WTC11 (cell line): ENCODE data around the gene UFSP2. TPM values are rescaled to one million over a fixed set of nuclear protein-coding genes. Genes with fewer than 3 reads are reported as not detected.

Experiments used
- ATAC-seq: fragments of 200-7000 bp; cut with Tn5 transposase; 2 replicates; pipeline ENCODE4 v1.10.0; 2021; ENCODE audit warnings: mild to moderate bottlenecking, moderate library complexity
- CTCF ChIA-PET: fragments of 300-600 bp; sonication (Branson Sonifier 250); formaldehyde crosslinking; loops from one replicate; lab custom pipeline; 2021; ENCODE audit warnings: antibody characterized with exemption; lab: Charles Lee
- POLR2A ChIA-PET: fragments of 350-600 bp; sonication (Branson Sonifier 250); formaldehyde crosslinking; loops from one replicate; lab custom pipeline; 2021; ENCODE audit warnings: antibody characterized with exemption; lab: Charles Lee
- DNase-seq: peaks from one replicate; pipeline ENCODE4 v3.0.0; 2021; ENCODE audit warnings: low spot score
- H3K27ac Mint-ChIP-seq: 2 replicates; pipeline ENCODE4 v1.8.0; 2021; ENCODE audit warnings: mixed read lengths
- H3K27me3 Mint-ChIP-seq: 2 replicates; pipeline ENCODE4 v1.8.0; 2021; ENCODE audit warnings: low read depth, mild to moderate bottlenecking, moderate library complexity, mixed read lengths
- H3K36me3 Mint-ChIP-seq: 2 replicates; pipeline ENCODE4 v1.8.0; 2021; ENCODE audit warnings: mixed read lengths
- H3K4me1 Mint-ChIP-seq: 2 replicates; pipeline ENCODE4 v1.8.0; 2022; ENCODE audit warnings: mixed read lengths
- H3K4me3 Mint-ChIP-seq: 2 replicates; pipeline ENCODE4 v1.8.0; 2021; ENCODE audit warnings: mild to moderate bottlenecking, moderate library complexity, mixed read lengths
- H3K9me3 Mint-ChIP-seq: 2 replicates; pipeline ENCODE4 v1.8.0; 2021; ENCODE audit warnings: mixed read lengths
- ATF1 ChIP-seq: sonication (generic); formaldehyde crosslinking; IDR thresholded peaks from 2 replicates; pipeline ENCODE4 v1.8.1; 2023; ENCODE audit warnings: mild to moderate bottlenecking, moderate library complexity, missing genetic modification reagents
- CBFB ChIP-seq: sonication (generic); formaldehyde crosslinking; IDR thresholded peaks from 2 replicates; pipeline ENCODE4 v1.8.1; 2022; ENCODE audit warnings: mild to moderate bottlenecking, low read depth, missing genetic modification reagents
- ESRRA ChIP-seq: sonication (generic); formaldehyde crosslinking; IDR thresholded peaks from 2 replicates; pipeline ENCODE4 v1.8.1; 2022; ENCODE audit warnings: mild to moderate bottlenecking, missing genetic modification reagents, borderline replicate concordance
- FOXK1 ChIP-seq: sonication (generic); formaldehyde crosslinking; IDR thresholded peaks from 2 replicates; pipeline ENCODE4 v1.8.0; 2022; ENCODE audit warnings: mild to moderate bottlenecking, moderate library complexity, missing genetic modification reagents
- GRHL2 ChIP-seq: fragments of 250-450 bp; sonication (Bioruptor Pico); IDR thresholded peaks from 2 replicates; pipeline ENCODE4 v1.8.0; 2022; ENCODE audit warnings: mild to moderate bottlenecking, moderate library complexity; ENCODE audit not compliant: insufficient replicate concordance, severe bottlenecking
- GTF2I ChIP-seq: fragments of 250-450 bp; sonication (Bioruptor Pico); conservative IDR thresholded peaks from 2 replicates; pipeline ENCODE4 v1.4.0; 2021; ENCODE audit warnings: mild to moderate bottlenecking
- HMGA2 ChIP-seq: fragments of 250-450 bp; sonication (Bioruptor Pico); IDR thresholded peaks from 2 replicates; pipeline ENCODE4 v1.4.0; 2021; ENCODE audit warnings: mild to moderate bottlenecking, moderate library complexity
- MXD4 ChIP-seq: fragments of 250-450 bp; sonication (Bioruptor Pico); IDR thresholded peaks from 2 replicates; pipeline ENCODE4 v1.8.0; 2021; ENCODE audit warnings: mild to moderate bottlenecking, moderate library complexity, borderline replicate concordance
- NFE2L1 ChIP-seq: sonication (generic); formaldehyde crosslinking; IDR thresholded peaks from 2 replicates; pipeline ENCODE4 v1.8.1; 2023; ENCODE audit warnings: missing genetic modification reagents
- RELA ChIP-seq: sonication (generic); formaldehyde crosslinking; IDR thresholded peaks from 2 replicates; pipeline ENCODE4 v1.8.1; 2022; ENCODE audit warnings: missing genetic modification reagents, mild to moderate bottlenecking, borderline replicate concordance
- RORB ChIP-seq: fragments of 250-450 bp; sonication (Bioruptor Pico); IDR thresholded peaks from 2 replicates; pipeline ENCODE4 v1.9.0; 2021; ENCODE audit warnings: mild to moderate bottlenecking
- SMAD4 ChIP-seq: sonication (generic); formaldehyde crosslinking; IDR thresholded peaks from 2 replicates; pipeline ENCODE4 v1.8.0; 2022; ENCODE audit warnings: mild to moderate bottlenecking, missing genetic modification reagents
- SP1 ChIP-seq: sonication (generic); formaldehyde crosslinking; conservative IDR thresholded peaks from 2 replicates; pipeline ENCODE4 v1.8.1; 2022; ENCODE audit warnings: missing genetic modification reagents
- TEAD1 ChIP-seq: sonication (generic); formaldehyde crosslinking; IDR thresholded peaks from 2 replicates; pipeline ENCODE4 v1.8.0; 2022; ENCODE audit warnings: mild to moderate bottlenecking, missing genetic modification reagents
- ZNF232 ChIP-seq: sonication (generic); formaldehyde crosslinking; IDR thresholded peaks from 2 replicates; pipeline ENCODE4 v1.8.0; 2022; ENCODE audit warnings: mild to moderate bottlenecking, missing genetic modification reagents
- ZNF263 ChIP-seq: sonication (generic); formaldehyde crosslinking; IDR thresholded peaks from 2 replicates; pipeline ENCODE4 v1.8.1; 2022; ENCODE audit warnings: low read depth, mild to moderate bottlenecking, moderate library complexity, missing genetic modification reagents
- ZNF396 ChIP-seq: fragments of 250-450 bp; sonication (Bioruptor Pico); IDR thresholded peaks from 2 replicates; pipeline ENCODE4 v1.8.0; 2021; ENCODE audit warnings: mild to moderate bottlenecking, moderate library complexity, borderline replicate concordance
- total RNA-seq: library from RNA; stranded (reverse); gene quantifications from 3 replicates; pipeline ENCODE4 v1.2.3, GENCODE V29; 2021
- TF ChIP-seq, protein P1 (sequence below): sonication (generic); formaldehyde crosslinking; IDR thresholded peaks from 2 replicates; pipeline ENCODE4 v1.8.0; 2023; ENCODE audit warnings: missing genetic modification reagents
- TF ChIP-seq, protein P2 (sequence below): sonication (generic); formaldehyde crosslinking; conservative IDR thresholded peaks from 2 replicates; pipeline ENCODE4 v1.8.1; 2022; ENCODE audit warnings: mild to moderate bottlenecking, missing genetic modification reagents
- TF ChIP-seq, protein P3 (sequence below): sonication (generic); formaldehyde crosslinking; IDR thresholded peaks from 2 replicates; pipeline ENCODE4 v1.8.1; 2023; ENCODE audit warnings: mild to moderate bottlenecking, moderate library complexity, missing genetic modification reagents
- TF ChIP-seq, protein P4 (sequence below): sonication (generic); formaldehyde crosslinking; IDR thresholded peaks from 2 replicates; pipeline ENCODE4 v1.8.1; 2022; ENCODE audit warnings: mild to moderate bottlenecking, missing genetic modification reagents, moderate library complexity, borderline replicate concordance
- TF ChIP-seq, protein P5 (sequence below): fragments of 250-450 bp; sonication (Bioruptor Pico); IDR thresholded peaks from 2 replicates; pipeline ENCODE4 v1.9.0; 2021; ENCODE audit warnings: mild to moderate bottlenecking
- TF ChIP-seq, protein P6 (sequence below): sonication (generic); formaldehyde crosslinking; IDR thresholded peaks from 2 replicates; pipeline ENCODE4 v1.8.0; 2023; ENCODE audit warnings: missing genetic modification reagents, mild to moderate bottlenecking, borderline replicate concordance

Gene UFSP2
- total RNA-seq, 1 experiment from 2014 or later = 30.8 TPM

DNA sequence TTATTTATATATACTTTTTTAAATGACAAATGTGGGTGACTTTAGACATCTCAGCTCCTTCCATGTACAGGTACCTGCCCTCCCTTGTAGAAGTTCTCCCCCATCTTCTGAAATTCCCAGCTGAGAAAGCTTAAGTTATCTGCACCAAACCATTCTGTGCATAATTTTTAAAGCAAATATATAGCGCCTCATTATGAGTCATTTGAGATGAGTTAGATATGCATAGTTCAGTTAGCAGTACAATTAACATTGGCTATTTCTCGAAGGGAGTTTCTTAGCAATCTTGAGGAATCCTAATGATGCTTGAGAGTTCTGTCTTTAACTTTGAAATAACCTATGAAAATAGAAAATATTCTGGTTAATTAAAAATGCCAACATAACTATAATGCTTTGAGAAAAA is 19.4 kb upstream of the UFSP2 start:
- no peak overlapping the region for H3K27ac Mint-ChIP-seq
- no peaks in the 10 kb centered on the region for H3K9me3 Mint-ChIP-seq
- ATAC-seq = no peak
- ChIA-PET POLR2A (no interaction called here), CTCF (no interaction called here)
- no peak overlapping the region for H3K4me3 Mint-ChIP-seq
- no peak for TF ChIP-seq ZNF232 (CRISPR knock-in tag)
- no peak for TF ChIP-seq GTF2I (CRISPR knock-in tag)
- TF ChIP-seq FOXK1 = no peak
- TF ChIP-seq ESRRA (CRISPR knock-in tag) = no peak
- TF ChIP-seq, protein P1, sequence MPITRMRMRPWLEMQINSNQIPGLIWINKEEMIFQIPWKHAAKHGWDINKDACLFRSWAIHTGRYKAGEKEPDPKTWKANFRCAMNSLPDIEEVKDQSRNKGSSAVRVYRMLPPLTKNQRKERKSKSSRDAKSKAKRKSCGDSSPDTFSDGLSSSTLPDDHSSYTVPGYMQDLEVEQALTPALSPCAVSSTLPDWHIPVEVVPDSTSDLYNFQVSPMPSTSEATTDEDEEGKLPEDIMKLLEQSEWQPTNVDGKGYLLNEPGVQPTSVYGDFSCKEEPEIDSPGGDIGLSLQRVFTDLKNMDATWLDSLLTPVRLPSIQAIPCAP (CRISPR knock-in tag) = no peak
- no peak for DNase-seq
- no peaks in the 10 kb centered on the region for H3K27me3 Mint-ChIP-seq
- H3K4me1 Mint-ChIP-seq = no peaks in the 10 kb centered on the region
- no peaks in the 10 kb centered on the region for H3K36me3 Mint-ChIP-seq

DNA sequence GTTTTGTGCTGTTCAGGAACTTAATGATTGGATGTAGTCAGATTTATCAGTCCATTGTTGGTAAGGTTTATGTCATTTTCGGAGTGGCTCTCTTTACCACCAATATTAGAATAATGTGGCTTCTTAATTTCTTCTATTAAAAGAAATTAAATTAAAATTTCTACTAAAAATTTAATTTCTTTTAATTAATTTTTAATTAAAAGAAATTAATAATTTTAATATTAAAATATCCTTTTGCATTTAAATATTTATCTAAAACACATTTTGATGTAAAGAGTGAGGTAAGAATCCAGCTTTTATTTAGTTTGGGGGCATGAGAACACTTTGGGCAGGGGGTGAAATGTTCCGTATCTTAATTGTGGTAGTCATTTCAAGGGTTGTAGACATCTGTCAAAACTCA is 15.7 kb upstream of the UFSP2 start:
- Mint-ChIP-seq H3K36me3 (no peaks in the 10 kb centered on the region), H3K4me1 (no peaks in the 10 kb centered on the region), H3K27ac (no peak overlapping the region), H3K9me3 (no peaks in the 10 kb centered on the region), H3K27me3 (no peaks in the 10 kb centered on the region), H3K4me3 (no peak overlapping the region)
- POLR2A ChIA-PET = no interaction called here
- DNase-seq (no peak), ATAC-seq (no peak)
- TF ChIP-seq, protein P2, sequence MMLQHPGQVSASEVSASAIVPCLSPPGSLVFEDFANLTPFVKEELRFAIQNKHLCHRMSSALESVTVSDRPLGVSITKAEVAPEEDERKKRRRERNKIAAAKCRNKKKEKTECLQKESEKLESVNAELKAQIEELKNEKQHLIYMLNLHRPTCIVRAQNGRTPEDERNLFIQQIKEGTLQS (CRISPR knock-in tag) = no peak
- peak; percentile 97 for TF ChIP-seq HMGA2 (CRISPR knock-in tag)
- CTCF ChIA-PET = interaction anchor here (1.2 kb wide), 1 partner anchor 597 kb away, joined by 3 read pairs; no protein-coding TSS in a partner anchor

DNA sequence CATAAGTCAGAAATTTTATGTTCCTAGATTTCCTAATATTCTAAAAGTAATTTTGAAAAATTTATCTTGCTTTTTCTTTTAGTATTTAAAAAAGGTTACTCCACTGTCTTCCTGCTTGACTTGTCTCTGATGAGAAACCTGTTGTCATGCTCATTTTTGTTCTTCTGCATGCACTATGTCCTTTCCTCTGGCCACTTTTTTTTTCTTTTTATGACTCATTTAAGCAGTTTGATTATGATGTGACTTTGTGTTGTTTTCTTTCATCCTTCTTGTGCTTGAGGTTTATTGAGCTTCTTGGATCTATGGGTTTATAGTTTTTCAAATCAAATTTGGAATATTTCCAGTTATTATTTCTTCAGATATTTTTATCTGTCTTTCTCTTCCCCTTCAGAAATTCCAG is 12.0 kb upstream of the UFSP2 start:
- no peak overlapping the region for H3K27ac Mint-ChIP-seq
- TF ChIP-seq MXD4 (CRISPR knock-in tag) = no peak
- TF ChIP-seq, protein P3, sequence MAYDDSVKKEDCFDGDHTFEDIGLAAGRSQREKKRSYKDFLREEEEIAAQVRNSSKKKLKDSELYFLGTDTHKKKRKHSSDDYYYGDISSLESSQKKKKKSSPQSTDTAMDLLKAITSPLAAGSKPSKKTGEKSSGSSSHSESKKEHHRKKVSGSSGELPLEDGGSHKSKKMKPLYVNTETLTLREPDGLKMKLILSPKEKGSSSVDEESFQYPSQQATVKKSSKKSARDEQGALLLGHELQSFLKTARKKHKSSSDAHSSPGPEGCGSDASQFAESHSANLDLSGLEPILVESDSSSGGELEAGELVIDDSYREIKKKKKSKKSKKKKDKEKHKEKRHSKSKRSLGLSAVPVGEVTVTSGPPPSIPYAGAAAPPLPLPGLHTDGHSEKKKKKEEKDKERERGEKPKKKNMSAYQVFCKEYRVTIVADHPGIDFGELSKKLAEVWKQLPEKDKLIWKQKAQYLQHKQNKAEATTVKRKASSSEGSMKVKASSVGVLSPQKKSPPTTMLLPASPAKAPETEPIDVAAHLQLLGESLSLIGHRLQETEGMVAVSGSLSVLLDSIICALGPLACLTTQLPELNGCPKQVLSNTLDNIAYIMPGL (CRISPR knock-in tag) = no peak
- TF ChIP-seq, protein P2 (CRISPR knock-in tag) = no peak
- no peak for TF ChIP-seq ZNF396 (CRISPR knock-in tag)
- no peak for TF ChIP-seq RELA
- no peak for TF ChIP-seq SP1 (CRISPR knock-in tag)
- TF ChIP-seq RORB (CRISPR knock-in tag) = no peak
- no peak for TF ChIP-seq GRHL2 (CRISPR knock-in tag)
- no peak for TF ChIP-seq ATF1 (CRISPR knock-in tag)
- TF ChIP-seq CBFB (CRISPR knock-in tag) = no peak
- no peak for TF ChIP-seq HMGA2 (CRISPR knock-in tag)
- no peak for TF ChIP-seq TEAD1 (CRISPR knock-in tag)
- no peak for TF ChIP-seq SMAD4 (CRISPR knock-in tag)
- TF ChIP-seq, protein P4, sequence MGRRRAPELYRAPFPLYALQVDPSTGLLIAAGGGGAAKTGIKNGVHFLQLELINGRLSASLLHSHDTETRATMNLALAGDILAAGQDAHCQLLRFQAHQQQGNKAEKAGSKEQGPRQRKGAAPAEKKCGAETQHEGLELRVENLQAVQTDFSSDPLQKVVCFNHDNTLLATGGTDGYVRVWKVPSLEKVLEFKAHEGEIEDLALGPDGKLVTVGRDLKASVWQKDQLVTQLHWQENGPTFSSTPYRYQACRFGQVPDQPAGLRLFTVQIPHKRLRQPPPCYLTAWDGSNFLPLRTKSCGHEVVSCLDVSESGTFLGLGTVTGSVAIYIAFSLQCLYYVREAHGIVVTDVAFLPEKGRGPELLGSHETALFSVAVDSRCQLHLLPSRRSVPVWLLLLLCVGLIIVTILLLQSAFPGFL = no peak
- no peak for TF ChIP-seq ESRRA (CRISPR knock-in tag)
- TF ChIP-seq, protein P5, sequence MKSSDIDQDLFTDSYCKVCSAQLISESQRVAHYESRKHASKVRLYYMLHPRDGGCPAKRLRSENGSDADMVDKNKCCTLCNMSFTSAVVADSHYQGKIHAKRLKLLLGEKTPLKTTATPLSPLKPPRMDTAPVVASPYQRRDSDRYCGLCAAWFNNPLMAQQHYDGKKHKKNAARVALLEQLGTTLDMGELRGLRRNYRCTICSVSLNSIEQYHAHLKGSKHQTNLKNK (CRISPR knock-in tag) = no peak
- TF ChIP-seq, protein P6, sequence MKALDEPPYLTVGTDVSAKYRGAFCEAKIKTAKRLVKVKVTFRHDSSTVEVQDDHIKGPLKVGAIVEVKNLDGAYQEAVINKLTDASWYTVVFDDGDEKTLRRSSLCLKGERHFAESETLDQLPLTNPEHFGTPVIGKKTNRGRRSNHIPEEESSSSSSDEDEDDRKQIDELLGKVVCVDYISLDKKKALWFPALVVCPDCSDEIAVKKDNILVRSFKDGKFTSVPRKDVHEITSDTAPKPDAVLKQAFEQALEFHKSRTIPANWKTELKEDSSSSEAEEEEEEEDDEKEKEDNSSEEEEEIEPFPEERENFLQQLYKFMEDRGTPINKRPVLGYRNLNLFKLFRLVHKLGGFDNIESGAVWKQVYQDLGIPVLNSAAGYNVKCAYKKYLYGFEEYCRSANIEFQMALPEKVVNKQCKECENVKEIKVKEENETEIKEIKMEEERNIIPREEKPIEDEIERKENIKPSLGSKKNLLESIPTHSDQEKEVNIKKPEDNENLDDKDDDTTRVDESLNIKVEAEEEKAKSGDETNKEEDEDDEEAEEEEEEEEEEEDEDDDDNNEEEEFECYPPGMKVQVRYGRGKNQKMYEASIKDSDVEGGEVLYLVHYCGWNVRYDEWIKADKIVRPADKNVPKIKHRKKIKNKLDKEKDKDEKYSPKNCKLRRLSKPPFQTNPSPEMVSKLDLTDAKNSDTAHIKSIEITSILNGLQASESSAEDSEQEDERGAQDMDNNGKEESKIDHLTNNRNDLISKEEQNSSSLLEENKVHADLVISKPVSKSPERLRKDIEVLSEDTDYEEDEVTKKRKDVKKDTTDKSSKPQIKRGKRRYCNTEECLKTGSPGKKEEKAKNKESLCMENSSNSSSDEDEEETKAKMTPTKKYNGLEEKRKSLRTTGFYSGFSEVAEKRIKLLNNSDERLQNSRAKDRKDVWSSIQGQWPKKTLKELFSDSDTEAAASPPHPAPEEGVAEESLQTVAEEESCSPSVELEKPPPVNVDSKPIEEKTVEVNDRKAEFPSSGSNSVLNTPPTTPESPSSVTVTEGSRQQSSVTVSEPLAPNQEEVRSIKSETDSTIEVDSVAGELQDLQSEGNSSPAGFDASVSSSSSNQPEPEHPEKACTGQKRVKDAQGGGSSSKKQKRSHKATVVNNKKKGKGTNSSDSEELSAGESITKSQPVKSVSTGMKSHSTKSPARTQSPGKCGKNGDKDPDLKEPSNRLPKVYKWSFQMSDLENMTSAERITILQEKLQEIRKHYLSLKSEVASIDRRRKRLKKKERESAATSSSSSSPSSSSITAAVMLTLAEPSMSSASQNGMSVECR (CRISPR knock-in tag) = no peak
- no peak for TF ChIP-seq NFE2L1
- TF ChIP-seq ZNF263 (CRISPR knock-in tag) = no peak
- TF ChIP-seq, protein P1 (CRISPR knock-in tag) = no peak
- H3K4me1 Mint-ChIP-seq = no peaks in the 10 kb centered on the region
- H3K4me3 Mint-ChIP-seq = no peak overlapping the region
- ATAC-seq = no peak
- no peaks in the 10 kb centered on the region for H3K27me3 Mint-ChIP-seq
- ChIA-PET POLR2A (no interaction called here), CTCF (no interaction called here)
- DNase-seq = no peak
- no peaks in the 10 kb centered on the region for H3K9me3 Mint-ChIP-seq
- no peaks in the 10 kb centered on the region for H3K36me3 Mint-ChIP-seq
